ENCODE measurements around the gene MYDGF. TPM values are rescaled to one million over a fixed set of nuclear protein-coding genes. Genes with fewer than 3 reads are reported as not detected.
"Not testable (repeated sequence)": the region's sequence is repeated elsewhere in the genome, so short reads cannot be mapped to it uniquely, and the experiment has no call there.

Gene MYDGF
- total RNA-seq = 98.5 TPM
- long read RNA-seq, transcript MYDGF-201 (6 exons, 1,018 nt) = major isoform, 198 of 218 reads
- long read RNA-seq, partial matches to known transcripts = 3 of 218 reads
- long read RNA-seq, other reads (novel, unspliced or antisense) = 14 of 218 reads

GRCh38 chr19:4669723-4670480 is at the start of gene MYDGF:
TSS of gene MYDGF (minus strand) at chr19:4670342. CDS start at chr19:4670334, 8 bp downstream.
- peak; percentile 98 for DNase-seq (ENCODE audit: low spot score)

- DNase-seq (ENCODE audit: low spot score) = no peak
Measured at GRCh38 chr19:4719499-4719866, 49.3 kb upstream of the MYDGF start.

- DNase-seq (ENCODE audit: low spot score) = no peak
Measured at GRCh38 chr19:4717966-4718701, 48.0 kb upstream of the MYDGF start.

DNA sequence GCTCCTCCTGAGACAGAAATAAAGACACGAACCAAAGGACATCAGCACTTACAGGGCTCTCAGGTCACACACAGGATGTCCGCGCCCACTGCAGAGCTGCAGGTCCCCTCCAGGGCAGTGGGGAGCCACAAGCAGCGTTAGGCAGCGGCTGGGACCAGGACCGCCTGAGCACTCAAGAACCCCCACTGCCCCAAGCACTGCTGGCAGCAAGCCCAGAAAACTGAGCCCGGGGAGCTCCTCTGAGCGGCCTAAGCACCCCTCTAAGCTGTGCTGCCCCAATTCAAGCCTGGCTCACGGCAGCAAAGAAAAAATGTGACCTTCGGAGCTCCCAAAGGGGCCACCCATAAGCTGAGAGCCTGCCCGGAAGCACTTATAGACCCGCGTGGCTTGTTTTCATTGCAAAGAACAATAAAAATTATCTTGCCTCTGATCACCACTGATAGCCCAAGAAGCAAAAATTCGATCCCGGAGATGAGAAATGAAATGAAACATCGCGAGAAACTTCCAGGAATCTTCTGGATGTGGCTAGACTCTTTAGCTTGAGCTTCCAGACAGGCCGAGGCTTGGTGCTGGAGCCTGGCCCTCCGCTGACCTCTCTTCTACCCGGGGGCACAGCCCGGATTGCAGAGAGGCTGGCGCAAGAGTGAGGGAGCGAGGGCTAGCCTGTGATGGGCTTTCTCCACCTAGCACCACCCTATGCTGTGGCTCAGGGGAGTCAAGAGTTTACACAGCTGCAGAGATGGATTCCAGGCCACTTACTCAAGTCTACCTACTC is 47.2 kb upstream of the MYDGF start:
- no peak for DNase-seq (ENCODE audit: low spot score)

GRCh38 chr19:4715529-4716221 is 45.5 kb upstream of the MYDGF start:
- no peak for DNase-seq (ENCODE audit: low spot score)

GRCh38 chr19:4715178-4715528 is 45.0 kb upstream of the MYDGF start:
- DNase-seq (ENCODE audit: low spot score) = not testable (repeated sequence)

- no peak for DNase-seq (ENCODE audit: low spot score)
Measured at GRCh38 chr19:4714016-4714415, 43.9 kb upstream of the MYDGF start.

GRCh38 chr19:4713384-4713951 is 43.3 kb upstream of the MYDGF start:
- no peak for DNase-seq (ENCODE audit: low spot score)

DNA sequence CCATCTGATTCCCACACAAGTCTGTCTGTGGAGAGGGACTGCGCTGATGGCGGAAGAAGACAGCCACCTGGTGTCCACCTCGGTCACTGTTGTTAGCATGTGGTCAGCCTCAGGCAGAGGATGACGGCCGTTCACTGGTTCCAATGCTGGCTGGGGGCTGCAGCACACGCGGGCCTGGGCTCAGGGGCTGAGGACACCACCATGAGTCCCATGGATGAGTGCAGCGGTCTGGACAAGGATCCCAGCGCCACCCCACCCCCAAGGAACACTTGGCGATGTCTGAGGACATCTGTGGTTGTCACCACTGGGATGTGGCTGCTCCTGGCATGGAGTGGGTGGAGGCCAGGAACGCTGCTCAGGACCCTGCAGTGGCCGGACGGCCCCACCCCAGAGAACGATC is 42.6 kb upstream of the MYDGF start:
- no peak for DNase-seq (ENCODE audit: low spot score)

DNA sequence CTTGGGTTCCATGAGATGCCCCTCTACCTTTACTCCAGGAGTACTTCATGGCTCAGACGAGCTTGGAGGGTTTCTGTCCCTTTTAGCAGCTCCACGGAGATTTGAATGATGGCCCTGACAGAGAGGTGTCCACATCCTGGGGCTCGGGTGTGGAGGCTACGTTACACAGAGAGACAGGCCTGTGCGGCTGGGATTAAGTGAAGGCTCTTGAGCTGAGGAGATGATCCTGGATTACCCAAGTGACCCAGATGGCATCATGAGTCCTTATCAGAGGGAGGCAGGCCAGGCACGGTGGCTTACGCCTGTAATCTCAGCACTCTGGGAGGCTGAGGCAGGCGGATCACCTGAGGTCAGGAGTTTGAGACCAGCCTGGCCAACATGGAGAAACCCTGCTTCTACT is 41.1 kb upstream of the MYDGF start:
- no peak for DNase-seq (ENCODE audit: low spot score)

DNA sequence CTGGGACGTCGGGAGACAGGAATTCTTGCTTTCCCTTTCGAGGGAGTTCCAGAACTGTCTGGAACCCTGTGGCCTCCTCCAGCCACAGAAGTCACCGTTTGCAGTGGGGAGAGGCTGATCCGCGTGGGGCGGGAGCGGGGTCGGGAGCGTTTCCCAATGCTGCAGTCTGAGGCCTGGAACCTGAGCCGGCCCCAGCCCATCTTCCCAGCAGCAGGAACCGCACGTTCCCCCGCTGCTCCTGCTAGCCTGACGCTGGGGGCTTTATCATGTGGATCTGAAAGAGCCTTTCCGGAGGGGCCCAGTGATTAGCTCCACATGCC is 40.1 kb upstream of the MYDGF start:
- DNase-seq (ENCODE audit: low spot score) = no peak

GRCh38 chr19:4709440-4710280 is 39.5 kb upstream of the MYDGF start:
- DNase-seq (ENCODE audit: low spot score) = no peak

DNA sequence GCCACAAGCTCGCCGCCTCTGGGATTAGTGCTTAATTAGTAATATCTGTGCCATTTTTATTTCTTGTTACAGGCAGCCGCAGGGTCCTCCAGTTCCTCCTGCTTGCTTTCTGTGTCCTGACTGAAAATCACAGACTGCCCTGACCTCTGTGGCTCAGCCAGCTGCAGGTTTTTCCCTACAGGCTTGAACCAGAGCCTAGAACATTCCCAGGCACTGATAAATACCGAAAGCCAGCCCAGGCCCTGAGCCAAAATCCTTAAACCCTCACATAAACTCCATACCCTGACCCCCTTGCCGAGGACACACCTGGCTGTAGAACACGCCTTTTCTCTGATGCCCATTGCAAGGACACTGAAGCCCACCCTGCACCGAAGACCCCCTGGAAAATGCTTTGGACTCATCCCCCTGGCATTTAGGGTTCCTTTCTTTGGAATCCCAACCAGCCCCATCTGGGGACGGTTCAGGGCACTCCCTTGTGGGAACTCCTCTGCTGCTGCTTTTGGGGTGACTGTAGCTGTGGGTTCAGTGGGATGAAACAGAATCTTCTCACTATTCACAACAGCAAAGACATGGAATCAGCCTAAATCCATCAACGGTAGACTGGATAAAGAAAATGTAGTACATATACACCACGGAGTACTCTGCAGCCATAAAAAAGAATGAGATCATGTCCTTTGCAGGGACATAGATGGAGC is 38.0 kb upstream of the MYDGF start:
- no peak for DNase-seq (ENCODE audit: low spot score)

DNA sequence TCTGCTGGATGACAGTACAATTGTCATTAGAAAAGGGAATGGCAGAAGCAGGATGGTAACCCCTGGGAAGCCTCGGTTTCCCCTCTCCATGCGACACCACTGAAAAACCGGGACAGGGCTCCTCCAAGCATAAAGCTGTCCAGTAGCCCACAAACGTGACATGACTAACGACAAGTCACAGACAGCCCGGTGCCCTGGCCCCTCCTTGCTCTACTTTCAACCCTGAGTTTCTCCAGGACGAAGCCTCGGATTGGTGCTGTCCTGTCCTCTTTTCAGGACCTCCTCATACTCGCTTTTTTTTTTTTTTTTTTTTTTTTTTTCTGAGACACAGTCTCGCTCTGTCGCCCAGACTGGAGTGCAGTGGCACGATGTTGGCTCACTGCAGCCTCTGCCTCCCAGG is 37.2 kb upstream of the MYDGF start:
- no peak for DNase-seq (ENCODE audit: low spot score)

- DNase-seq (ENCODE audit: low spot score) = no peak
Measured at GRCh38 chr19:4705413-4706131, 35.4 kb upstream of the MYDGF start.

GRCh38 chr19:4704317-4704673 is 34.2 kb upstream of the MYDGF start:
- DNase-seq (ENCODE audit: low spot score) = no peak

DNA sequence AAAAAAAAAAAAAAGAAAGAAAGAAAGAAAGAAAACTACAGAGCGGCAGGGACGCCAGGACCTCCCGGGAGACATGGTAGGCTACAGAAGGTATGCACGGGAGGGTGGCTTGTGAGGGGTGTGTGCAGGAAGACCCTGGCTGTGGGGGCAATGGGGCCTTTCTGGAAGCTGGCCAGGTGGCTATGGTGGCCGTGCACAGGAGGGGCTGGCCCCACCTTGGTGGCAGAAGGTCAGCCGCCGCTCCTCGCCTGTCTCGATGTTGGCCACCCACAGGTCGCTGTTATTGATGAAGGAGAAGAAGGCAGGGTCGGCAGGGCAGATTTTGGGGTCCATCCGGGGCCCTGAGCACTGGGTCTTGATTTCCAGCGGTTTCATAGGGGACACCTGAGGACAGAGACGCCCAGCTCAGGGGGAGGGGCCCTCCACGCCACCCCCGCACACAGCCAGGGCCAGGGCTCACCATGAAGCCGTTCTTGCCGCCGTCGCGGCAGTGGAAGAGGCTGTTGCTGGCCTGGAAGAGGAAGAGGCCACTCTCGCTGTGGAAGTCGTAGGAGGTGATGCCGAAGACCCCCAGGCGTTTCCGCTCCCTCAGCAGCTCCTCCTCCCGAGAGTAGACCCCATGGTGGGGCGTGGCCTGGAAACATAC is 33.7 kb upstream of the MYDGF start:
- no peak for DNase-seq (ENCODE audit: low spot score)

DNA sequence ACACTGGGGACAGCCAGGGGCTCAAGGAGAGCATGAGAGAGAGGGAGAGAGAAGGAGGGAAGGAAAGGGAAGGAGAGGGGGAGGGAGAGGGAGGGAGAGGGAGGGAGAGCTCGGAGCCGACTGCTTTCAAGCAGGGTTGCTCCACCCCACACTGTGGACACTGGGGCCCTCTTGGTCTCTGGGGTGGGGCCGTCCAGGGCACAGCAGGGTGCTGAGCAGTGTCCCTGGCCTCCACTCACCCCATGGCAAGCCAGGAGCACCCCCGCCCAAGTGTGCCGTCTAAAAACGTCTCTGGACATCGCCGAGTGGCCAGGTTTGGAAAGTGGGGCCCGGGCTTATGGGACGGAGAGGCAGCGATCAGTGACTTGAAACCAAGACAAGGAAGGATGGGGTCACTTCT is 32.6 kb upstream of the MYDGF start:
- DNase-seq (ENCODE audit: low spot score) = no peak

All from mesenteric fat pad (tissue), 1 donor.